Measurements from ENCODE around the gene REN. TPM values are rescaled to one million over a fixed set of nuclear protein-coding genes. Genes with fewer than 3 reads are reported as not detected.

REN gene
- total and polyA plus RNA-seq, 9 of the 15 experiments (the other 6 are each of a cell fraction or from before 2014, with no cell fraction given) = 1.7 to 9.9 (median 3.1) TPM

DNA sequence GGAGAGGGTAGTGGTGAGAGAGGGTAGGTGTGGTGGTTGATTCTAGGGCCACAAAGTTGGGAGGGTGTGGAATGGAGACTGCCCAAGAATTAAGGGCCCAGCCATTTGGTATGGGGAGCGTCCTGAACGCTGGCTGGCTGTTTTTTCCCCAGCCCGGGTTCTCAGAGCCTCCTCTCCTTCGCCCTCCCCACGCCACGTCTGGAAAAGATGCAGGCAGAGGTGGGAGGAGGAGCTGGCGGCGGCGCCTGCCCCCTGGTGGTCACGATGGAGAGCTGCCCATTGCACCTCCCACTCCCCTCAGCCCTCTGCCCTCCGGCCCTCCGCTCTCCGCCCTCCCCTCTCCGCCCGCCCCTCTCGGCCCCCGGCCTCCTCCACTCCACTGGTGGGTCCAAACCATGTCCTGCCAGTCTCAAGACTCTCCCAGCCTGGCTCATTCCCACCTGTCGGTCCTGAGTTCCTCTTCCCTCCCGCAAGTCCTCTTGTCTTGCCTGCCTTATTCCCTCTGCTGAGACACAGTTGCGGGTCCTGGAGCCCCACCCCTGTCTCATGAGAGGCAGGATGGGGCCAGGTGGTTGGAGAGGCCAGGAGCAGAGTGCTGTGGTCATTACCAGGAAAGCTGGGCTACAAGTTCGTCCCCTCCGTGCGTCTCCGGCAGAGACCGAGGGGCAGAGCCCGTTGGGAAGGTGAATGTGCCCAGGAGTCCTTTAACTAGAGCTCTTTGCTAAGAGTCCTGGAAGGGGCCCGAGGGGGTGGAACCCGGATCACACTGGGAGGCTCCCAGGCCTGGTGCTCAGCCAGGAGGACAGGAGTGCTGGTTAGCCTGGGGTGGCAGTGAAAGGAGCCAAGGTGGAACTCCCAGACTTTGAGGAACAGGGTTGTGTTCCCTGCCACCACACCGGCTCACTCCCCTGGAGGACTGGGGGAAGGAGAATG lies 36.9 kb downstream of the REN start (continued):
- no peak for TF ChIP-seq MTA3 (IDR thresholded peaks at IDR 0.05; ENCODE audit: borderline replicate concordance)
- TF ChIP-seq, protein P1, sequence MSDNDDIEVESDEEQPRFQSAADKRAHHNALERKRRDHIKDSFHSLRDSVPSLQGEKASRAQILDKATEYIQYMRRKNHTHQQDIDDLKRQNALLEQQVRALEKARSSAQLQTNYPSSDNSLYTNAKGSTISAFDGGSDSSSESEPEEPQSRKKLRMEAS (CRISPR knock-in tag; IDR thresholded peaks at IDR 0.05) = no peak; the same call in 1 of the 2 replicates
- TF ChIP-seq SRSF7 (optimal IDR thresholded peaks at IDR 0.05; ENCODE audit: low read depth, low read length) = no peak
- no peak for TF ChIP-seq ZNF274 (IDR thresholded peaks at IDR 0.05; ENCODE audit: borderline replicate concordance, low read depth, low read length)
- TF ChIP-seq, protein P2, sequence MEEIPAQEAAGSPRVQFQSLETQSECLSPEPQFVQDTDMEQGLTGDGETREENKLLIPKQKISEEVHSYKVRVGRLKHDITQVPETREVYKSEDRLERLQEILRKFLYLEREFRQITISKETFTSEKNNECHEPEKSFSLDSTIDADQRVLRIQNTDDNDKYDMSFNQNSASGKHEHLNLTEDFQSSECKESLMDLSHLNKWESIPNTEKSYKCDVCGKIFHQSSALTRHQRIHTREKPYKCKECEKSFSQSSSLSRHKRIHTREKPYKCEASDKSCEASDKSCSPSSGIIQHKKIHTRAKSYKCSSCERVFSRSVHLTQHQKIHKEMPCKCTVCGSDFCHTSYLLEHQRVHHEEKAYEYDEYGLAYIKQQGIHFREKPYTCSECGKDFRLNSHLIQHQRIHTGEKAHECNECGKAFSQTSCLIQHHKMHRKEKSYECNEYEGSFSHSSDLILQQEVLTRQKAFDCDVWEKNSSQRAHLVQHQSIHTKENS (CRISPR knock-in tag; IDR thresholded peaks at IDR 0.05) = no peak
- TF ChIP-seq TBL1XR1 (IDR thresholded peaks at IDR 0.05; ENCODE audit: low read length in 2 of 2) = no peak
- no peak for TF ChIP-seq CCAR2 (IDR thresholded peaks at IDR 0.05; ENCODE audit: low read depth, low read length)
- 0 out of 2 replicates have a peak, but pooled peaks have one; percentile 22 for TF ChIP-seq CXXC5 (CRISPR knock-in tag; IDR thresholded peaks at IDR 0.05)
- TF ChIP-seq DACH1 (IDR thresholded peaks at IDR 0.05; ENCODE audit: partially characterized antibody) = no peak
- TF ChIP-seq SMC3 (conservative IDR thresholded peaks at IDR 0.05; ENCODE audit: insufficient read depth, low read depth, low read length) = peak; percentile 87
- TF ChIP-seq, protein P3, sequence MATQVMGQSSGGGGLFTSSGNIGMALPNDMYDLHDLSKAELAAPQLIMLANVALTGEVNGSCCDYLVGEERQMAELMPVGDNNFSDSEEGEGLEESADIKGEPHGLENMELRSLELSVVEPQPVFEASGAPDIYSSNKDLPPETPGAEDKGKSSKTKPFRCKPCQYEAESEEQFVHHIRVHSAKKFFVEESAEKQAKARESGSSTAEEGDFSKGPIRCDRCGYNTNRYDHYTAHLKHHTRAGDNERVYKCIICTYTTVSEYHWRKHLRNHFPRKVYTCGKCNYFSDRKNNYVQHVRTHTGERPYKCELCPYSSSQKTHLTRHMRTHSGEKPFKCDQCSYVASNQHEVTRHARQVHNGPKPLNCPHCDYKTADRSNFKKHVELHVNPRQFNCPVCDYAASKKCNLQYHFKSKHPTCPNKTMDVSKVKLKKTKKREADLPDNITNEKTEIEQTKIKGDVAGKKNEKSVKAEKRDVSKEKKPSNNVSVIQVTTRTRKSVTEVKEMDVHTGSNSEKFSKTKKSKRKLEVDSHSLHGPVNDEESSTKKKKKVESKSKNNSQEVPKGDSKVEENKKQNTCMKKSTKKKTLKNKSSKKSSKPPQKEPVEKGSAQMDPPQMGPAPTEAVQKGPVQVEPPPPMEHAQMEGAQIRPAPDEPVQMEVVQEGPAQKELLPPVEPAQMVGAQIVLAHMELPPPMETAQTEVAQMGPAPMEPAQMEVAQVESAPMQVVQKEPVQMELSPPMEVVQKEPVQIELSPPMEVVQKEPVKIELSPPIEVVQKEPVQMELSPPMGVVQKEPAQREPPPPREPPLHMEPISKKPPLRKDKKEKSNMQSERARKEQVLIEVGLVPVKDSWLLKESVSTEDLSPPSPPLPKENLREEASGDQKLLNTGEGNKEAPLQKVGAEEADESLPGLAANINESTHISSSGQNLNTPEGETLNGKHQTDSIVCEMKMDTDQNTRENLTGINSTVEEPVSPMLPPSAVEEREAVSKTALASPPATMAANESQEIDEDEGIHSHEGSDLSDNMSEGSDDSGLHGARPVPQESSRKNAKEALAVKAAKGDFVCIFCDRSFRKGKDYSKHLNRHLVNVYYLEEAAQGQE (IDR thresholded peaks at IDR 0.05; ENCODE audit: borderline replicate concordance) = peak; percentile 73
- TF ChIP-seq, protein P3 (CRISPR knock-in tag; IDR thresholded peaks at IDR 0.05; ENCODE audit: low read depth) = no peak
- TF ChIP-seq THRAP3 (IDR thresholded peaks at IDR 0.05; ENCODE audit: borderline replicate concordance) = no peak
- TF ChIP-seq, protein P4, sequence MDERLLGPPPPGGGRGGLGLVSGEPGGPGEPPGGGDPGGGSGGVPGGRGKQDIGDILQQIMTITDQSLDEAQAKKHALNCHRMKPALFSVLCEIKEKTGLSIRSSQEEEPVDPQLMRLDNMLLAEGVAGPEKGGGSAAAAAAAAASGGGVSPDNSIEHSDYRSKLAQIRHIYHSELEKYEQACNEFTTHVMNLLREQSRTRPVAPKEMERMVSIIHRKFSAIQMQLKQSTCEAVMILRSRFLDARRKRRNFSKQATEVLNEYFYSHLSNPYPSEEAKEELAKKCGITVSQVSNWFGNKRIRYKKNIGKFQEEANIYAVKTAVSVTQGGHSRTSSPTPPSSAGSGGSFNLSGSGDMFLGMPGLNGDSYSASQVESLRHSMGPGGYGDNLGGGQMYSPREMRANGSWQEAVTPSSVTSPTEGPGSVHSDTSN (CRISPR knock-in tag; IDR thresholded peaks at IDR 0.05; ENCODE audit: low read depth) = no peak
- TF ChIP-seq, protein P4 (tag; conservative IDR thresholded peaks at IDR 0.05; ENCODE audit: low read depth) = no peak

Measured in K562 (cell line).